GM19467 (cell line): ENCODE results near the gene PRRT1.

ENCODE experiments used
- ATAC-seq: cut with Tn5 transposase; IDR thresholded peaks from one replicate; pipeline ENCODE4 v1.9.1; 2021; ENCODE audit warnings: mild to moderate bottlenecking, moderate library complexity; ENCODE audit not compliant: unreplicated experiment

The PRRT1 gene

DNA sequence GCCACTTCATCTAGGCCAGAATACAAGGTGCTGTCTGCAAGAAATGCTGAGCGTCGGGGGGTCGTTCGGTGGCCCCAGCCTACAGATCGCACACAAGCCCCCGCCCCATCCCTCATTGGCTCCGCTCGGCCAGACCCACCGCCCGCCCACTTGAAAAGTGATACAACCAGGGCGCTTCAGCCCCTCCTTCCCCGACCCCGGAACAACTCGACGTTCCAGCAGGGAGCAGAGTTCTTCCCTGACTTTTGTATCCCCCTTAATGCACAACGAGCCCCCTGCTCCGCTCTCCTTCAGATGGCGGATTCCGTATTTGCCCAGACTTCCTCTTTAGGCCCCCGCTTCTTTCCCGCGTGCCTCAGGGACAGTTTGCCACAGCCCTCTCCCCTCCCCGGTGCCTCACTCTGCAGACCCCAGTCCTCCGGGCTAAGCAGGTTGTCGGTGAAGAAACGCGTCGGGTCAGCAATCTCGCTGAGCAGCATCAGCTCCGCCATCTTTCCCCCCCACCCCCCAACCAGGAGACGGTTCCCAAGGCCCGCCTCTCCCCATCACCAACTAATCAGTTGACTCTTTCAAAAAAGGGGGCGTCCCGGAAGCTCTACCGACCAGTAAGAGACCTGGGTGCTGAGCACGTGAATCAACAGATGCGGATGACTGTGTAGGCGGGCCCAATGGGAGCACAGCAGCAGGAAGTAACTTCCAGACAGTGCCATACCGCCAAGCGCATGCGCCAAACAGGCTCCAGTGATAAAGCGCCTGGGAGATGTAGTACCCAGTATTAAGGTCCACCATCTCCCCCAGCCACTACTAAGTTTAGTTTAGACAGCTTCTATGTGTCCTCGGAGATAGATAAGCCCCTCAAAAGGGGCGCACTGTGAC lies 23.8 kb downstream of the PRRT1 start, which contains the start of gene ATF6B:
TSS of gene ATF6B (minus strand) at position 530 of the 876 bp plus-strand sequence. CDS start at position 491, 39 bp downstream.
- ATAC-seq, result peak; percentile 85

DNA sequence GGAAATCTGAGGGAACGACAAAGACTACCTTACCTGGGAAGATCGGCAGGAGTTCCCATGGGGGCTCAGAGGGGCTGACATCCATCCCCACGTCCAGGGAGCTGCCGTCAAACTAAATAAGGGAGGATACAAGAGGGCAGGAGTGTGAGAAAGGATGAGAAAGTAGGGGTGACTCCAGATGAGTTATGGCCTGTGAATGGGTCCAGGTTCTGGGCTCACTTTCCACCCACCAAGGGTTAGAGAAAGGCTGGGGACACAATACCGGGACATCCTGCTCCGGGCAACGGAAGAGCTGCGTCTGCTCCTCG lies 24.4 kb downstream of the PRRT1 start:
- no peak for ATAC-seq

DNA sequence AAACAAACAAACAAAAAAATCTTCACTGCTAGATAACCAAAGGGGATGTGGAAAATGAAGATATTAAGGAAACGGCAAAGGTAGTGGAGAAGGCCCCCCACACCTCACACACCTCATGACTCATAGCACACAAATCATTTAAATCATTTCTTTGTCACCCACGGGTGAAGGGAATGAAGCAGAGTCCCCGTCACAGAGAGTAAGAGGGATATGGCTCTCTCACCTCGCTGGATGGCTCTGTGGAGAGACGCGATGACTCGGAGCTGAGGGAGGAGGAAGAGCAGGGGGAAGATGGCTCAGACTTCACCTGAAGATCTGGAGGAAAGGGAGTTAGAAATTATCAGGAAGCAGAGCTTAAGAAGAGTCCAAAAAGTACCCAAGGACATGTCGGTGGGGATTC lies 24.9 kb downstream of the PRRT1 start:
- no peak for ATAC-seq

GRCh38 chr6:32123681-32124080 lies 28.1 kb downstream of the PRRT1 start:
- no peak for ATAC-seq

DNA sequence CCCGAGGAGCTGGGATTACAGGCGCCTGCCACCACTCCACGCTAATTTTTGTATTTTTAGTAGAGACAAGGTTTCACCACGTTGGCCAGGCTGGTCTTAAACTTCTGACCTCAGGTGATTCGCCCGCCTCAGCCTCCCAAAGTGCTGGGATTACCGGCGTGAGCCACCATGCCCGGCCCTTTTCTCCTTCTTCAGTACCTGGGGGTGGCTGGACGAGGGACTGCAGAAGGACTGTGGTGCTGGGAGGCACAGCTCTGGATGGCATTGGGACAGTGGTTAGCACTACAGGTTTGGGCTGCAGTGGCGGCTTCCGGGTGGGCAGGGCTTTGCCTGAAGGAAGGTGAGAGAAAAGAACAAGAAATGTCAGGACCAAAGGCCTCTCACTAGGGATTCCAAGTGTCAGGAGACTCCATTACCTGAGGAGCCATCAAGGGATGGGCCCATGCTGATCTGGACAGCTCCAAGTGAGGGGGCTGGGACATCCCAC lies 31.1 kb downstream of the PRRT1 start:
- no peak for ATAC-seq

GRCh38 chr6:32118782-32119628 lies 32.7 kb downstream of the PRRT1 start:
- ATAC-seq, result no peak

DNA sequence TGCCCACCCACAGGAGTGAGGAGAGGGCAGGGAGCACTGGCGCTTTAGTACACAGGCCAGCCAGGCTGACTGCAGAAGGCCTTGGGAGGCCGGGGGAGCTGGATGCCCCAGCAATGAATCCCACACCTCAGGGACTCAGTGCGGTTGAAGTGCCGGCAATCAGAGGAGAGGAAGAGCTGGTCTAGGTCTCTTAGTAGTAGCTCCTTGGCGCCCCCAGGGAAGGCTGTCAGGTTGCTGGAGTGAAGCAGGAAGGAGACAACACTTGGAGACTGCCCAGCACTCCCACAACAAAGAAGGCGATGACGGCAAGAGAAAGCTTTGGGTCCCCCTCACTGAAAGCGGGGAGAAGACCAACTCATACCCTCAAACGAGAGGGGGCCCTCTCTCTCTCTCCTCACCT lies 34.3 kb downstream of the PRRT1 start:
- no peak for ATAC-seq

DNA sequence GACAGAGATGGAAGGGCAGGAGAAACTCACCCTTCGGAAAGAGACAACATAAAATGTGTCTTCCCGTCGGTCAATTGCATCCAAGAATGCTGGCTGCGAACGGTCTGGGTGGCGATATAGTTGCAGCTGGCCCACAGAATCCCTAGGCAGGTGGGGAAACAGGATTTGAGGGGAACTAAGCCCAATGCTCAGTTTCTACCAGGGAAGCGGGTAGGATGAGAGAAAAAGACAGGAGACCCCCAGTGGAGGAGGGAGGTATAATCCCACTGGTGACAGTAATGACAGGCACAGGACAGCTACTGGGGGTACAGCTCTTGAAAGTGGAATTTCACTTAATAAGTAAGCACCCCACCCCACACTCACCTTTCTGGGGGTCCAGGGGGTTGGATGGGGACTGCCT lies 35.1 kb downstream of the PRRT1 start:
- ATAC-seq, result no peak

DNA sequence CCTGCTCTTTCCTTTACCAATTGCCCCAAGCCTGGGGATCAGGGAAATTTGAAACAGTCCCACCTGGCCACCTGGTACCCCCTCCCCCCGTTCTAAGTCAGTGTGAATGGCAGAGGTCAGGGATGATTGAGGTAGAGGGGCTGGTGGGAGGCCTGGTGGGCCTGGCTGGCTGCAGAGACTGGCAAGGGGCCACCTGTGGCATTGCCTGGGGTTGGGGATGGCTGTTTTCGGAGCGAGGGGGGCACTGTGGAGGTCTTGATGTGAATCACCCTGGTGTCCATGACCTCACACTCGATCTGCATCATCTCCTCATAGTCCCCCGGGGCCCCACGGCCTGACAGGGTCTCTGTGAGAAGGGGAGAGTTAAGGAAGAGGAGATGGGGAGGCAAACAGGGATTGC lies 36.1 kb downstream of the PRRT1 start:
- no peak for ATAC-seq

- no peak for ATAC-seq
Observed at GRCh38 chr6:32114796-32115195, 36.9 kb downstream of the PRRT1 start.

DNA sequence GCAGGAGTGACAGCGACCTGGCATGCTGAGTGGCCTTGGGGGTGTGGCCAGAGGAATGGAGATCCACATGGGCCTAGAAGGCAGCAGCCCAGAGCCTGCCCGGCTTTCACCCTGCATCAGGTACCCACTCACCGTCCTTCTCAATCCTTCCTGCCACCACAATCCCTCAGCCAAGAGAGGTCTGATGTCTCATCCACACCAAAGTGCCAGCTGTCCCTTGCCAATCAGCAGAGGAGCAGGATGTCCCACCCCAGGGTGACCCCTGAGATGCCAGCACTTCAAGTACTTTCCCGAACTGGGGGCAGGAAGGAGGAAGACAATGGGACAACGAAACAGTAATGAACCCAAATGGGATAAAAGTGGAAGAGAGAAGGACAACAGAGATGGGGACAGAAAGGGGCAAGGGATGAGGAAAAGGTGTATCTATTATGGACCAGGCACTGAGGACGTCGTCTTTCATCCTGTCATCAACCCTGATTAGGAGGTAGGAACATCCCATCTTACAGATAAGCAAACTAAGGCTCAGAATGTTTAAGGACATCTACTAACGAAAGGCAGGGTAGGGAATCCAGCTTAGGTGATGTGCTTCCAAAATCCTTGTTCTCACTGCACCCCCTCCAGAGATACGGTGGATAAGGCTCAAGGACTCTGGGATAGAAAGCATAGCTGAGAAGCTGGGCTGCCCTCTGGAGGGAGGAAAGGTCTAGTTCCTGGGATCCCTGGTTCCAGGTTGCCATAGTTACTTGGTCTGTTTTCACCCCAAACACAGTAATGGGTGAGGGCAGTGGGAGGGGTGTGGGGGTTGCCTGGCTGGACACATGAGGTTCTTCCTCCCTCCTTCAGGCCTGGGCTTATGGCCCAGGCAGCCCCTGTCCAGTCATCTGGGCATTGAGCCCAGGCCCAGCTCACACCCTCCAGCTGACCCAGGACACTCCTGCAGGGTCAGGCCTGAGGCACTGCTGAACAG lies 38.1 kb downstream of the PRRT1 start:
- ATAC-seq, result no peak

GRCh38 chr6:32112431-32112980 lies 39.2 kb downstream of the PRRT1 start:
- ATAC-seq, result no peak

DNA sequence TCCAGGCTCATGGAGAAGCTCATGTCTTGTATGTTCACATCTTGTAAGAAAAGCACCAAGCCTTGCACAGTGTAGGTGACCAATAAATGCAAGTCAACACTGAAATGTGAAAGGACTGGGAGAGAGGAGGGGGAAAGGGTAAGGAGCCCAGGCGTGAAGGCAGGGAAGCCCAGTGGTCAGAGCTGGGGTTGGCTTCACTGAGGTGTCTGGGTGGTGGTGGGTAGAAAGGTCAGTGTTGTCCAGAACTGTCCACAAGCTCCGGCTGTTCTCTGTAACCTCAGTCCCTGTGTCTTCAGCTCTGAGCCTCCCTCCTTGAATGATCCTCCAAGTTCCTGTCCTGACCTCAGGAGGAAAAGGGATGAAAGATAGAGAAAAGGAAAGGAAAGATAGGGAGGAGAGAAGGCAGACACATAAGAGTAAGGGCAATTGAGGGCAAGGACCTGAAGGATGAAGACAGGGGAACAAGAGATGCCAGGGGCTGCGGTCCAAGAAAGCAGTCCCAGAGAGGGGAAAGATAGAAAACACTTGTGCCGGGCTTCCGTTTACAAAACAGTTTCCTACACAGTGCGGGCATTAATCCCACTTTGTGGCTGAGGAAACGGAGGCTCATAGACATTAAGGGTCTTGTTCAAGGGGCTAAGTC lies 40.2 kb downstream of the PRRT1 start:
- no peak for ATAC-seq

DNA sequence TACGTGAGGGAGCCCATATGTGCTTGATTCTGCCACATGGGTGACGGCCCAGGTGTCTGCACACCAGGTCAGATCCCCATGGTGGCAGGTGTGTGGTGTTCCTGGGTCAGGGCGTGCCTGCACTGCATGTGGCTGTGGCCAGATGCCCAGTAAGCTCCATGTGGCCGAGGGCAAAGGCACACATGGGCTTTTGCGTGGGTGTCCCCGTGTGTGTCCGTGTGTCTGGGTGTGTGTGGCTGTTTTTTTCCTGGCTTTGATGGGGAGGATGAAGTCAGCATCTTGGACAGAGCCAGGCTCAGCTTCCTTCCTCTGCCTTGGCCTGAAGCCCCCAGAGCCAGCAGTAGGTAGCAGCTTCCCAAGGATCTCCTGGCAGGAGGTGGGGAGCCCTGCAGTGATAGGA lies 41.1 kb downstream of the PRRT1 start:
- ATAC-seq, result no peak

DNA sequence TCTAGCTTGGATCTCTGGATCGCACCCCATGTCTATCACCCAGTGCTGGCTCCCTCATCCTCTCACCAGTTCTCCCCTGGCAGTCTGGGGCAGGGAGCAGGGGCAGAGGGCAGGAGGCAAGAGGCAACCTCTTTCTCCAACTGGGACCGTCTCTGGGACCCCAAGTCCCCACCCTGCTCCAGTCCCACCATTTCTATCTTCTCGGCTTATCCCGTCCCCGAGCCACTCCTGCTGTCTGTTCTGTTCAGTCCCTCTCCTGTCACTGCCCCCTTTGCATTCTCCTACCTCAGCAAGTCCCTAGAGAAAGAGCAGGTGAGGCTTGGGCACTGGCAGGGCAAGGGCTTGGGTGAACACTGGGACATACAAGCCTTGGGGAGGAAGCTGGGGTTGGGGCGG lies 42.0 kb downstream of the PRRT1 start:
- no peak for ATAC-seq

DNA sequence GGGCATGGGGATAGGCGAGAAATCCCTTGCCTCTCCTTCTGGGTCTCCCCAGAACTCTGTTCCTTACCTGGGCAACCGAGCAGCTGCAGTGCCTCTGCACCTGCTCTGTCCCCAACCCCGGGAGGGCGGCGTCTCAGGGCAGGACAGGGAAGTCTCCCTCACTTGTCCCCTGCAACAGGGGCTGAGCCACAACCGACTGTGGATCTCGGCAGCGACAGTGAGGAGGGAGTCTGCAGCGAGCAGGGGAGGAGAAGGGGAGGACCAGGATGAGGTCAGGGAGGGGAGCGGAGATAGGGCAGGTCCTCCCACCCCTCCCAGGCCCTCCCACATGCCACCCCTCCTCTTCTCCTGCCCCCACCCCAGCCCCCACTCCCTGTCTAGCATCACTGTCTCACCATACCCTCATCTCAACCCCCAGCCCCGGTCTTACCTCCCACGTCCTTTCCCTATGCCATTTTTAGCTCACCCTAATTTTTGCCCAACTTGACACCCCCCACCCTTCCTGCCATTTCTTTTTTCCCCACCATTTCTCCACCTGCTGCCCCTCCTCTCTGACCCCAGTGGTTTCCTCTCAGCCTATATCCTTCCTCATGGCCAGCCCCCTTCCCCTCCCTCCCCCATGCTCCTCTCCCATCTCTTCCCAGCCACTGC lies 42.5 kb downstream of the PRRT1 start, which contains the start of gene TNXB:
TSS of gene TNXB (minus strand) at position 225 of the 651 bp plus-strand sequence. CDS start 11,140 bp downstream, outside the sequence.
- no peak for ATAC-seq

- ATAC-seq, result no peak
Observed at GRCh38 chr6:32108727-32109113, 43.0 kb downstream of the PRRT1 start.

DNA sequence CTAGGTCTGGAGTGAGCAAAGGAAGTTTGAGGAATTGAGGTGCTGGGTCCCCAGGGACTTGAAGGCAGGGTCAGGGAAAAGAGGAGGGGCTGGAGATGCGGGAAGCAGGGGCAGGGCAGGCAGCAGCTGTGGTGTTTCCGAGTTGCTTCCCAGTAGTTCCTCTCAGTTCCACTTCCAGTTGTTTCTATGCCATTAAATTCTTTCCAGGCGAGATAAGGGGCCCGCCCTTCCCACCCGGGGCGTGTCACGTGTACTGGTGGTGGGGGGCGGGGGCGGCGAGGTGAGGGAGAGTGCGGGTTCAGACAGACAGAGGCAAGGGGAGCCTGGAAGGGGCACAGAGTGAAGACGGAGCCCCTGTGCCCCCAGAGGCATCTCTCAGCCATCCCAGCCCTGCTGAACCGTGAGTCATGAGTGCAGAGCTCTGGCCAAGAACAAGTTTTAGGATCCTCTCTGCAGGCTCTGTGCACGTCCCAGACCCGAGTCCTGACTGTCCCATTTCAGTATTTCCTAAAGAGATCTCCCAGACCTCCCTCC lies 43.6 kb downstream of the PRRT1 start:
- ATAC-seq, result no peak

DNA sequence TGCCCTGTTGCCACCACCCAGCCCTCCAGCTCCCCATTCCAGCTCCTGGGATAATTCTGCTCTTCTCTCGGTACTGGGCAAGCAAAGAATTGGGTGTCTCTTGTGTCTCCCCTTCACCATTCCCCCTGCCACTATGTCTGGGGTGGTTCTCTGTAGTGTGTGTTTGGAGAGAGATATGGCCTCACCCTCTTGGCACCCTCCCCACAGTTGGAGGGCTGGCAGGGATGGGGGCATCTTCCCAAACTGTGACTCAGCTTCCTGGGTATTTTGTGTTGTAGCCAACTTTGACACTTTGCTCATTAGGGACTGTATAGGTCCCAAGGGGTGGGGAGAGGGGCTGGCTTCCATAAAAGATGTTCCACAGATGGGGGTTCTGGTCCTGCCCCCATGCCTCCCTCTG lies 44.3 kb downstream of the PRRT1 start:
- no peak for ATAC-seq
